MM.1S (cell line): ENCODE data around the gene KRT13.

ENCODE experiments used
- DNase-seq: peaks from one replicate; pipeline ENCODE4 v3.0.0-alpha.2; 2015
- H2AFZ ChIP-seq: fragments of 300-600 bp; sonication (generic); 2 replicates; pipeline ENCODE4 v1.6.0; 2016; ENCODE audit warnings: antibody characterized with exemption, low read length
- H3F3A ChIP-seq: fragments of 300-600 bp; sonication (generic); 2 replicates; pipeline ENCODE4 v1.6.1; 2016; ENCODE audit warnings: mild to moderate bottlenecking, antibody characterized with exemption, low read length, moderate library complexity, mixed read lengths; ENCODE audit not compliant: insufficient read depth
- H3K27ac ChIP-seq: fragments of 300-600 bp; sonication (generic); 2 replicates; pipeline ENCODE4 v1.5.1; 2016; ENCODE audit warnings: mild to moderate bottlenecking, low read length
- H3K27me3 ChIP-seq: fragments of 300-600 bp; sonication (generic); replicated peaks from 2 replicates; pipeline ENCODE4 v1.6.0; 2016; ENCODE audit warnings: low read length; ENCODE audit not compliant: insufficient read depth
- H3K36me3 ChIP-seq: fragments of 300-600 bp; sonication (generic); replicated peaks from 2 replicates; pipeline ENCODE4 v1.6.1; 2016; ENCODE audit warnings: mild to moderate bottlenecking, low read length, mixed read lengths; ENCODE audit not compliant: insufficient read depth
- H3K4me1 ChIP-seq: fragments of 300-600 bp; sonication (generic); 2 replicates; pipeline ENCODE4 v1.6.1; 2016; ENCODE audit warnings: low read length, mixed read lengths
- H3K4me2 ChIP-seq: fragments of 300-600 bp; sonication (generic); 2 replicates; pipeline ENCODE4 v1.6.0; 2016; ENCODE audit warnings: low read depth, low read length
- H3K4me3 ChIP-seq: fragments of 300-600 bp; sonication (generic); 2 replicates; pipeline ENCODE4 v1.5.1; 2016; ENCODE audit warnings: low read length, mixed read lengths
- H3K79me2 ChIP-seq: fragments of 300-600 bp; sonication (generic); 2 replicates; pipeline ENCODE4 v1.6.1; 2016; ENCODE audit warnings: mixed run types, low read length, mixed read lengths
- H3K9ac ChIP-seq: fragments of 300-600 bp; sonication (generic); 2 replicates; pipeline ENCODE4 v1.6.1; 2016; ENCODE audit warnings: low read length, mixed read lengths
- H3K9me2 ChIP-seq: fragments of 300-600 bp; sonication (generic); replicated peaks from 2 replicates; pipeline ENCODE4 v1.6.1; 2016; ENCODE audit warnings: mild to moderate bottlenecking, low read length, mixed read lengths; ENCODE audit not compliant: insufficient read depth
- H3K9me3 ChIP-seq: fragments of 300-600 bp; sonication (generic); replicated peaks from 2 replicates; pipeline ENCODE4 v1.6.1; 2016; ENCODE audit warnings: mild to moderate bottlenecking, low read length, mixed read lengths; ENCODE audit not compliant: insufficient read depth
- H4K20me1 ChIP-seq: fragments of 300-600 bp; sonication (generic); 2 replicates; pipeline ENCODE4 v1.6.1; 2016; ENCODE audit warnings: mild to moderate bottlenecking, low read length, moderate library complexity, mixed read lengths; ENCODE audit not compliant: insufficient read depth
- EZH2 ChIP-seq: fragments of 300-600 bp; sonication (generic); optimal IDR thresholded peaks from 2 replicates; pipeline ENCODE3; 2017; ENCODE audit warnings: low read depth, mild to moderate bottlenecking, antibody characterized with exemption, low read length, mixed read lengths
- EZH2phosphoT487 ChIP-seq: fragments of 300-600 bp; sonication (generic); IDR thresholded peaks from 2 replicates; pipeline ENCODE4 v1.6.1; 2018; ENCODE audit warnings: antibody characterized with exemption, low read length
- TF ChIP-seq, protein P1 (sequence below): fragments of 300-600 bp; sonication (generic); IDR thresholded peaks from 2 replicates; pipeline ENCODE4 v1.5.1; 2016; ENCODE audit warnings: antibody characterized with exemption, low read length, mixed read lengths

Gene KRT13

DNA sequence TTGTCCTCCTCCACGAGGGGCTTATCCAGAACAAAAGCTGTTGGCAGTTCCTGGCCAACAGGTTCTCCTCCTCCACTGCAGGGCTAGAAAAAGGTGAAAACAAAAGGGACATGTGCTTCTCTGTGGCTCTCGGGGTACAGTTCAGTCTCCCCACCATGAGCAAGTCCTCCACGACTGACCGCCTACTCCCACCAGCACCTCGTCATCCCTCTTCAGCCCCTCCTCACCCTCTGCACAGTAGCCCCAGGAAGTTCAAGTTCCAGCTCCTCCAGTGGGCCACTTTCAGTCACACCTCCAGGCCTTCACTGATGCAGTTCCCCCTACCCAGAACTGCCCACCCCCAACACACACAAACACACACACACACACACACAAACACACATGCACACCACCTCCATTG lies 47.0 kb upstream of the KRT13 start:
- peaks cover 12% of the 10 kb centered on the region; the same call in 1 of the 2 replicates for H3K4me1 ChIP-seq
- no peaks in the 10 kb centered on the region for H3K36me3 ChIP-seq
- peaks cover 20% of the 10 kb centered on the region; the same call in 1 of the 2 replicates for H3K27me3 ChIP-seq
- no peak overlapping the region for H3K9ac ChIP-seq
- TF ChIP-seq EZH2phosphoT487 (no peak), EZH2 (no peak)
- TF ChIP-seq, protein P1, sequence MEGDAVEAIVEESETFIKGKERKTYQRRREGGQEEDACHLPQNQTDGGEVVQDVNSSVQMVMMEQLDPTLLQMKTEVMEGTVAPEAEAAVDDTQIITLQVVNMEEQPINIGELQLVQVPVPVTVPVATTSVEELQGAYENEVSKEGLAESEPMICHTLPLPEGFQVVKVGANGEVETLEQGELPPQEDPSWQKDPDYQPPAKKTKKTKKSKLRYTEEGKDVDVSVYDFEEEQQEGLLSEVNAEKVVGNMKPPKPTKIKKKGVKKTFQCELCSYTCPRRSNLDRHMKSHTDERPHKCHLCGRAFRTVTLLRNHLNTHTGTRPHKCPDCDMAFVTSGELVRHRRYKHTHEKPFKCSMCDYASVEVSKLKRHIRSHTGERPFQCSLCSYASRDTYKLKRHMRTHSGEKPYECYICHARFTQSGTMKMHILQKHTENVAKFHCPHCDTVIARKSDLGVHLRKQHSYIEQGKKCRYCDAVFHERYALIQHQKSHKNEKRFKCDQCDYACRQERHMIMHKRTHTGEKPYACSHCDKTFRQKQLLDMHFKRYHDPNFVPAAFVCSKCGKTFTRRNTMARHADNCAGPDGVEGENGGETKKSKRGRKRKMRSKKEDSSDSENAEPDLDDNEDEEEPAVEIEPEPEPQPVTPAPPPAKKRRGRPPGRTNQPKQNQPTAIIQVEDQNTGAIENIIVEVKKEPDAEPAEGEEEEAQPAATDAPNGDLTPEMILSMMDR: no peak
- H3K27ac ChIP-seq: no peak overlapping the region
- H3F3A ChIP-seq: no peaks in the 10 kb centered on the region
- no peaks in the 10 kb centered on the region for H3K9me3 ChIP-seq
- H3K4me3 ChIP-seq: no peak overlapping the region
- no peaks in the 10 kb centered on the region for H4K20me1 ChIP-seq
- DNase-seq: no peak
- H3K9me2 ChIP-seq: no peaks in the 10 kb centered on the region
- no peak overlapping the region for H3K4me2 ChIP-seq
- H3K79me2 ChIP-seq: no peaks in the 10 kb centered on the region
- H2AFZ ChIP-seq: no peak overlapping the region

DNA sequence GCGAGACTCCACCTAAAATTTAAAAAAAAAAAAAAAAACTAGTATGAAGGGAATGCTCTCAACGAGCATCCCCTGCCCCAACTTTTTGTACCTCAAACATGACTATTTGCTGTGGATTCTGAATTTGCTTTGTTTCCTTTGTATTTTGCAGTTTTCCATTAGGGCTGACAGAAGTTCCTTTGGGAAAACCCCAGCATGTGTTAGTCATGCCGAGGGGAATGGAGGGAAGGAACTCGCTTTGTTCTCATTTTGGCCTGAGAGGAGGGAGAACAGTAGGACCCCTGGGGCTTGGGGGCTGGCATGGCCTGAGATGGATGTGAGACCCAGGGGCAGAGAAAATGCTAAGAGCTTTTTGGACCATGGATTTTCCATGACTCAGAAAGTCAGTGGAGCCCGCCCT lies 46.0 kb upstream of the KRT13 start:
- Histone ChIP-seq H3K4me3 (no peak overlapping the region), H2AFZ (no peak overlapping the region), H3K27me3 (peaks cover 11% of the 10 kb centered on the region; the same call in 1 of the 2 replicates), H3K9ac (no peak overlapping the region), H3K9me3 (no peaks in the 10 kb centered on the region), H3K79me2 (no peaks in the 10 kb centered on the region), H3K27ac (no peak overlapping the region), H3F3A (no peaks in the 10 kb centered on the region), H3K36me3 (no peaks in the 10 kb centered on the region), H3K9me2 (no peaks in the 10 kb centered on the region), H4K20me1 (no peaks in the 10 kb centered on the region), H3K4me2 (no peak overlapping the region), H3K4me1 (peaks cover 12% of the 10 kb centered on the region; the same call in 1 of the 2 replicates)
- TF ChIP-seq EZH2phosphoT487 (no peak), EZH2 (no peak)
- TF ChIP-seq, protein P1: no peak
- DNase-seq: no peak

DNA sequence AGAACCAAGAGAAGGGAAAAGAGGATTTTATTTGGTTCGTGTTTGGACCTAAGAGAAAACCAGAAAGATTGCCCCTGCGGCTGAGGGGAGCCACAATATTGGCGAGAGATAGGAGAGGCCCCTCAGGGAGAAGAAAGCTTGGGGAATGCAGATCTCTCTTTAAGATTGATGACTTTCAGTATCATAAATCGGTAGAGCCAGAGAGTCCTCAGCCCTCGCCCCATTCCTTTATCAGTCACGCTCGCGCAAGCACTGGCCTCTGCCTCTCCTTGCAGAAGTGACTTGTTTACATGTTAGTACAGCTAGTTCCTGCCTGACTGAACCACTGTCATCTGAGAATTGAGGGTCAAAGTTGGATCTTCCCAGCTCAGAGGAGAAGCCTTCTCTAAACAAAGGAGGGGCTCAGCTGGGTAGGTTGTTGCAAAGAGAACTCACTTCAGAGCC lies 44.2 kb upstream of the KRT13 start:
- no peak overlapping the region for H3K4me3 ChIP-seq
- TF ChIP-seq EZH2: no peak
- no peak for TF ChIP-seq EZH2phosphoT487
- TF ChIP-seq, protein P1: no peak
- H2AFZ ChIP-seq: no peak overlapping the region
- H3K36me3 ChIP-seq: no peaks in the 10 kb centered on the region
- H3K27me3 ChIP-seq: no peaks in the 10 kb centered on the region; the same call in 1 of the 2 replicates
- H3K9me2 ChIP-seq: no peaks in the 10 kb centered on the region
- H3K9ac ChIP-seq: no peak overlapping the region
- H3F3A ChIP-seq: no peaks in the 10 kb centered on the region
- no peak for DNase-seq
- no peaks in the 10 kb centered on the region for H3K9me3 ChIP-seq
- peaks cover 12% of the 10 kb centered on the region; the same call in 1 of the 2 replicates for H3K4me1 ChIP-seq
- no peak overlapping the region for H3K27ac ChIP-seq
- peak overlapping the region; percentile 83; the same call in 1 of the 2 replicates for H3K4me2 ChIP-seq
- no peaks in the 10 kb centered on the region for H3K79me2 ChIP-seq
- no peaks in the 10 kb centered on the region for H4K20me1 ChIP-seq
